Measurements from ENCODE around the gene TEX19. TPM values are rescaled to one million over a fixed set of nuclear protein-coding genes. Genes with fewer than 3 reads are reported as not detected.
"Not testable (repeated sequence)": the region's sequence is repeated elsewhere in the genome, so short reads cannot be mapped to it uniquely, and the experiment has no call there.

Gene TEX19
- total RNA-seq, 2 experiments from 2014 or later = not detected

GRCh38 chr17:82382220-82382932, 23.3 kb downstream of the TEX19 start:
- H3K9me3 Mint-ChIP-seq; CTCF ChIA-PET; H3K27ac Mint-ChIP-seq; DNase-seq; H3K4me3 Mint-ChIP-seq; H3K4me1 Mint-ChIP-seq; H3K36me3 Mint-ChIP-seq (ENCODE audit: low read depth); POLR2A ChIA-PET: not testable (repeated sequence)
- peaks cover 15% of the 10 kb centered on the region for H3K27me3 Mint-ChIP-seq

DNA sequence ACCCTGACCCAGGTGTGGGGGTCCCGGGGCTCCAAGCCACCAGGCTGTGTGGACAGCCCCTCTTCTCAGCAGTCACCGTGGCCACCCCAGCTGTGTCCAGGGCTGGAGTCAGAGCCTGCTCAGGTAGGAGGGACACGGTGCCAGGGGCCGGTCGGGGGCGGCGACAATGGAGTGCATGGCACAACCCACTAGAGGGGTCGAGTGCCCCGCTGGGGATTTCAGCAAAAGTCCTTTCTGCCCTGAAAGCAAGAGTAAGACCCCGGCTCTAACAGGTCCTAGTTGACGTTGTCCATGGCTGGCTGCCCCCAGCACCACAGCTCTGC, 23.8 kb downstream of the TEX19 start:
- ChIA-PET CTCF (no interaction called here), POLR2A (no interaction called here)
- Mint-ChIP-seq H3K27me3 (peaks cover 15% of the 10 kb centered on the region), H3K27ac (no peak overlapping the region), H3K36me3 (ENCODE audit: low read depth) (no peaks in the 10 kb centered on the region), H3K4me1 (peaks cover 4% of the 10 kb centered on the region), H3K4me3 (no peak overlapping the region), H3K9me3 (no peaks in the 10 kb centered on the region)
- no peak for DNase-seq

DNA sequence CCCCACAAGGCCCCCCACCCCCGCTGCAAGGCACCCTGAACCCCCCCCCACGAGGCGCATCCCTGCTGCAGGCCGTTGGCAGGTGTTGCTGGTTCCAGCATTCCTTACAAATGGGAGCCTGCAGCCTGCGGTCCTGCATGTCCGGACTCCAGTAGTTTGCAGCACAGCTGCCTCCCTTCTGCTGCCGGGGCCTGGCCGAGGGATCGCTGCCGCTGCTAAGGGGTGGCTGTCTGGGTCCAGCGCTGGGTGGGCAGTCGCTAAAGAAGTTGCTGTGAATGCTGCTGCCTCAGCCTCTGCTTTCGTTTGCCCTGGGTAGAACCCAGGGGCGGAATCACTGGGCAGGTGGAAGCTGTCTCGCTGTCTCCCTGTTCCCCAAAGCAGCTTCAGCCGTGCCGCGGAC, 24.4 kb downstream of the TEX19 start:
- POLR2A ChIA-PET = no interaction called here
- Mint-ChIP-seq H3K4me3 (no peak overlapping the region), H3K9me3 (no peaks in the 10 kb centered on the region), H3K27me3 (peaks cover 15% of the 10 kb centered on the region), H3K36me3 (ENCODE audit: low read depth) (no peaks in the 10 kb centered on the region), H3K27ac (no peak overlapping the region), H3K4me1 (peaks cover 4% of the 10 kb centered on the region)
- CTCF ChIA-PET = no interaction called here
- no peak for DNase-seq

- Mint-ChIP-seq H3K9me3 (no peaks in the 10 kb centered on the region), H3K36me3 (ENCODE audit: low read depth) (no peaks in the 10 kb centered on the region), H3K4me3 (no peak overlapping the region), H3K4me1 (peaks cover 4% of the 10 kb centered on the region), H3K27me3 (peaks cover 12% of the 10 kb centered on the region), H3K27ac (no peak overlapping the region)
- ChIA-PET POLR2A (no interaction called here), CTCF (no interaction called here)
- DNase-seq = no peak
Observed at GRCh38 chr17:82384051-82384729, 25.1 kb downstream of the TEX19 start.

GRCh38 chr17:82384730-82385481, 25.9 kb downstream of the TEX19 start:
- ChIA-PET POLR2A (no interaction called here), CTCF (no interaction called here)
- no peaks in the 10 kb centered on the region for H3K9me3 Mint-ChIP-seq
- peaks cover 4% of the 10 kb centered on the region for H3K4me1 Mint-ChIP-seq
- no peak overlapping the region for H3K4me3 Mint-ChIP-seq
- H3K36me3 Mint-ChIP-seq (ENCODE audit: low read depth) = no peaks in the 10 kb centered on the region
- H3K27me3 Mint-ChIP-seq = peaks cover 11% of the 10 kb centered on the region
- H3K27ac Mint-ChIP-seq = no peak overlapping the region
- DNase-seq = no peak

- Mint-ChIP-seq H3K4me1 (peaks cover 4% of the 10 kb centered on the region), H3K36me3 (ENCODE audit: low read depth) (no peaks in the 10 kb centered on the region), H3K9me3 (no peaks in the 10 kb centered on the region), H3K27me3 (peaks cover 7% of the 10 kb centered on the region), H3K27ac (no peak overlapping the region), H3K4me3 (no peak overlapping the region)
- CTCF ChIA-PET = no interaction called here
- DNase-seq = no peak
- POLR2A ChIA-PET = no interaction called here
Observed at GRCh38 chr17:82385559-82386254, 26.7 kb downstream of the TEX19 start.

DNA sequence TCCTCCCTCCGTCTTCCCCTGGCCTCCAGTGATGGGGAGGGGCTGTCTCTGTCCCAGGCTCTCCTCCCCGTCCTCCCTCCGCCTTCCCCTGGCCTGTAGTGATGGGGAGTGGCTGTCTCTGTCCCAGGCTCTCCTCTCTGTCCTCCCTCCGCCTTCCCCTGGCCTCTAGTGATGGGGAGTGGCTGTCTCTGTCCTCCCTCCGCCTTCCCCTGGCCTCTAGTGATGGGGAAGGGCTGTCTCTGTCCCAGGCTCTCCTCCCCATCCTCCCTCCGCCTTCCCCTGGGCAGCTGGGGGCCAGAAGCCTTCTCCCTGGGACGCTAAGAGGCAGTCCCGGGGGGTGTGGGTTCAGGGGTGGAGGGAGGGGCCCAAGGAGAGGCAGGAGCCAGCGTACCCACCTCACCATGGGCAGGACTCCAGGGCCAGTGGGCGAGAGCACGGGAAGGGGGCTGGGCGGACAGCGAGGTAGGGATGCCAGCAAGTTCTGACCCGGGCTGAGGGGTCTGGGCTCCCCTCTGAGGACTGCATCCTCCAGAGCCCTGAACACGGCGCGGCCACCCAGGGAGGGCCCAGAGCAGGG, 27.3 kb downstream of the TEX19 start:
- ChIA-PET CTCF (no interaction called here), POLR2A (no interaction called here)
- H3K9me3 Mint-ChIP-seq = no peaks in the 10 kb centered on the region

GRCh38 chr17:82386881-82387704, 28.0 kb downstream of the TEX19 start:
- DNase-seq = no peak
- Mint-ChIP-seq H3K9me3 (no peaks in the 10 kb centered on the region), H3K27me3 (no peaks in the 10 kb centered on the region), H3K4me1 (peaks cover 1% of the 10 kb centered on the region), H3K27ac (no peak overlapping the region), H3K4me3 (no peak overlapping the region), H3K36me3 (ENCODE audit: low read depth) (no peaks in the 10 kb centered on the region)
- POLR2A ChIA-PET = no interaction called here
- CTCF ChIA-PET = no interaction called here

More for the DNA sequence above, 27.3 kb downstream of the TEX19 start:
- no peak overlapping the region for H3K4me3 Mint-ChIP-seq
- no peak overlapping the region for H3K27ac Mint-ChIP-seq
- no peaks in the 10 kb centered on the region for H3K36me3 Mint-ChIP-seq (ENCODE audit: low read depth)
- peaks cover 4% of the 10 kb centered on the region for H3K27me3 Mint-ChIP-seq
- DNase-seq = no peak
- peaks cover 1% of the 10 kb centered on the region for H3K4me1 Mint-ChIP-seq

- CTCF ChIA-PET = no interaction called here
- H3K4me1 Mint-ChIP-seq = peaks cover 1% of the 10 kb centered on the region
- H3K27me3 Mint-ChIP-seq = no peaks in the 10 kb centered on the region
- no peak overlapping the region for H3K27ac Mint-ChIP-seq
- no peak for DNase-seq
- POLR2A ChIA-PET = no interaction called here
- no peak overlapping the region for H3K4me3 Mint-ChIP-seq
- no peaks in the 10 kb centered on the region for H3K9me3 Mint-ChIP-seq
- peaks cover under 1% of the 10 kb centered on the region for H3K36me3 Mint-ChIP-seq (ENCODE audit: low read depth)
Observed at GRCh38 chr17:82387705-82388106, 28.7 kb downstream of the TEX19 start.

DNA sequence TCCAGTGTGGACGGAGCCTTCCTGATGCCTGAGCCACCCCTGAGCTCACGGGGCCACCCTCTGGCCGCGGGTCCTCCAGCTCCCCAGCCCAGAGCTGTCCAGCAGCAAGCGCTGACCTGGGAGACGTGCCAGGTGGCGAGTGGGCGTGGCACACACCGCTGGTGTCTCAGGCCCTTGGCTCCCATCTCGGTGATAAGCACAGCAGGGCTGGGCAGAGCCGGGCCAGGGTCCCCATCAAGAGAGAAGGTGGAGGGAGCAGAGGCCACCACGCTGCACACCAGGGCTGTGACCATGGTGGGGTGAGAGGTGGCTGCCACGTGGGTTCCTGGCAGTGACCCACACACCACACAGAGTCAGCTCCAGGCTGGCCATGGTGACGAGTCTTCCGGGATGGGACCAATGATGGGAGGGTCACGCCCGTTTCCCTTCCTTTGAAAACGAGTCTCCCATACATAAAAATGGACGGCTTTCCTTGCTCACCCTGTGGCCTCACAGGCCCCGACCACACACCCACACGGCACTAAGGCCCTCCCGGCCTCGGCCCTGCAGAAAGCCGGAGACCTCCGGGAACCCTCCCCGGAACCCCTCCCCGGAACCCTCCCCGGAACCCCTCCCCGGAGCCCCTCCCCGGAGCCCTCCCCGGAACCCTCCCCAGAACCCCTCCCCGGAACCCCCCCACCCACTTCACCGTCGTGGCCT, 29.3 kb downstream of the TEX19 start:
- H3K36me3 Mint-ChIP-seq (ENCODE audit: low read depth) = peaks cover 3% of the 10 kb centered on the region
- ChIA-PET CTCF (no interaction called here), POLR2A (no interaction called here)
- no peak for DNase-seq
- no peak overlapping the region for H3K27ac Mint-ChIP-seq
- H3K4me3 Mint-ChIP-seq = no peak overlapping the region
- H3K27me3 Mint-ChIP-seq = no peaks in the 10 kb centered on the region
- H3K9me3 Mint-ChIP-seq = no peaks in the 10 kb centered on the region
- peaks cover 1% of the 10 kb centered on the region for H3K4me1 Mint-ChIP-seq

GRCh38 chr17:82388922-82389283, 29.9 kb downstream of the TEX19 start:
- CTCF ChIA-PET = no interaction called here
- H3K4me3 Mint-ChIP-seq = no peak overlapping the region
- peaks cover 3% of the 10 kb centered on the region for H3K36me3 Mint-ChIP-seq (ENCODE audit: low read depth)
- no peaks in the 10 kb centered on the region for H3K9me3 Mint-ChIP-seq
- no peak for DNase-seq
- H3K4me1 Mint-ChIP-seq = peaks cover 1% of the 10 kb centered on the region
- no peak overlapping the region for H3K27ac Mint-ChIP-seq
- H3K27me3 Mint-ChIP-seq = no peaks in the 10 kb centered on the region
- POLR2A ChIA-PET = no interaction called here

DNA sequence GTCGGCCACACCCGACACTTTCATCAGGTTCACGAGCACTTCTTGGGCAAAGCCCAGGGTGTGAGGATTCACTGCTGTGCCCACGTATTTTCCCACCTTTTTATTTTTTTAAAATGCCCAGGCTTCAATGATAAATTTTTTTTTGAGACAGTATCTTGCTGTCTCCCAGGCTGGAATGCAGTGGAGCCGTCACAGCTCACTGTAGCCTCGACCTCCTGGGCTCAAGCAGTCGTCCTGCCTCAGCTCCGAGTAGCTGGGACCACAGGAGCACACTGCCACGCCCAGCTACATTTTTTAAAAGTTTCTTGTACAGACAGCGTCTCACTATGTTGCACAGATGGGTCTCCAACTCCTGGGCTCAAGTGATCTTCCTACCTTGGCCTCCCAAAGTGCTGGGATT, 30.3 kb downstream of the TEX19 start:
- no peak overlapping the region for H3K27ac Mint-ChIP-seq
- POLR2A ChIA-PET = no interaction called here

More for the DNA sequence above, 30.3 kb downstream of the TEX19 start:
- Mint-ChIP-seq H3K4me3 (no peak overlapping the region), H3K36me3 (ENCODE audit: low read depth) (peaks cover 3% of the 10 kb centered on the region), H3K9me3 (no peaks in the 10 kb centered on the region), H3K27me3 (no peaks in the 10 kb centered on the region), H3K4me1 (peaks cover 1% of the 10 kb centered on the region)
- no peak for DNase-seq
- CTCF ChIA-PET = interaction anchor here (0.7 kb wide), 1 partner anchor 11 kb away, joined by 3 read pairs; no protein-coding TSS in a partner anchor
